Liver (tissue), 3 donors: ENCODE data around the gene MTMR2.

Source experiments
- CTCF ChIP-seq: fragments of 150-350 bp; IDR thresholded peaks from 2 replicates; pipeline ENCODE4 v1.5.1; 2017; ENCODE audit warnings: improper control_type of control experiment, low read depth, low read length; ENCODE audit not compliant: missing input control
- EGR1 ChIP-seq, 2 donors: IDR thresholded peaks; 2 replicates each; pipeline ENCODE4 v1.6.1; 2016 to 2018; ENCODE audit warnings: antibody characterized with exemption in 2 of 2, low read depth in 2 of 2
- donor health status: healthy.
- donor health status: healthy.

DNA sequence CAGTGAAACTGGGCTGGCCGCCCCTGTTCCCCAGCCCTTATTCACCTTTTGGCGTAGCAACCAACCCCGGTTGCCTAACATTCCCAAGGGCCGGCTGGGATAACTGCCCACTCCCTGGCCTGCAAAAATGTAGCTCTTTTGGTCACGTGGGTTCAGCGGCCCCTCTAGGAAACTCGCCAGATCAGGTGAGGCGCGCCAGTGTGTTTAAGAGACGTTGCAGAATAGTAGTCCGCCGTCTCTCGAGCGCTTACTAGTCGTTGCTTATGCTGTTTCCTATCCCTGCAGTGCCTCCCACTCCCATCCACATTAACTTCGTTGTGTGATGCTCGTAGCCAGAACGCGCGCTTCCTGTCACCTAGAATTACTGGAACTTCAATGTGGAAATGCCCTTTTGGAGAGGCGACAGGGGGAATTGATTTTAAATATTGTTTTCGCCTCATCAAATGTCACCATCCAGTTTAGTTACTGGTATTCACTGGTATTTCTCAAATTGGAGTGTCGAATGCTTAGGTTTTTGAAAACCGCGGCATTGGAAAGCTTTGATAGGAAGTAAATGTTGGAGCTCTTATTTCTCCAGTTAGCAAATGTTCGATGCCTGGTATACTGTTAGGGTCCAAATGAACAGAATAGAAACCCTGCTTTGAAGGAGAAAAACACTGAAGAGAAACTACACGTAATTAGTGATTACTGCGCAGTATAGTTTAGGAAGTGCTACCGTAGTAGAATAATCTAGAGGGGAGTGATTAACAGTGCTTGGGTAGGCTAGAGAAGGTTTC is 132.8 kb downstream of the MTMR2 start:
- TF ChIP-seq CTCF (no peak), EGR1 (IDR thresholded peaks at IDR 0.05; ENCODE audit: low read depth in 2 of 2) (peak in 1 of 2 donors; percentile 16)
